Activated CD4-positive, alpha-beta T cell treated with anti-CD3 and anti-CD28 coated beads for 1 hour (primary cell): Measurements from ENCODE around the gene CLIC6.
A peak's percentile ranks its signal among the peaks of the same experiment; 100 is the strongest.

Experiments used
- DNase-seq: peaks from one replicate; pipeline ENCODE4 v3.0.0-alpha.2; 2020

CLIC6 gene

DNA sequence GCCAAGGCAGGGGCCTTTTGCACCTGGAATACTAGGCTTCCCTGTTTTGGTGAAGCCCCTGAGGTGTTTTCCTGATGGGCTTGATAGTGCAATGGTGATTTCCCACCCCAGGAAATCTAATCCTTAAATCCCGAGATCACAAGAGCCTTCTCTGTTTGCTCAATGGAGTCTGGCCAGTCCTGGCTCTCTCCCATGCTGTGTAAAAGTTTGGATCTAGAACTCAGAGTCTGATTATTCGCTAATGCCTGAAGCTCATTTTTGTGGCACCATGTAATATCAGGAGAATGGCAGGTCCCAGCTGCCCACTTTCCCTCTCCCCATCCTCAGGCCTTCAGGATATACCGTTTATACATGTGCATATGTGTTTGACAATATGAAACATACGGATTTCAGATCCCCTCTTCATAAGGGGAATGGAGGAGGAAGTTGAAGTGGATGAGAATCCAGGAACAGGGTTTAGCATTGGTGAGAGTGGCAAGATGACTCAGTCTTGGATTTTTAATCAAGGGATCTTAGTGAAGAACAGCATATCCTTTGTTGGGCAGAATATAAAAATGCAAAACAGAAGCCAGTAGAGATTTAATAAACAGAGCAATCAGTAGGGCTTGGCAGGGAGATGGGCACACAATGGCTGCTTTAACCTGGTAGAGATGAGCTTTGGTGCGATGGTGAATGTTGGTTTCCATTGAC, 62.1 kb downstream of the CLIC6 start:
- DNase-seq: no peak

DNA sequence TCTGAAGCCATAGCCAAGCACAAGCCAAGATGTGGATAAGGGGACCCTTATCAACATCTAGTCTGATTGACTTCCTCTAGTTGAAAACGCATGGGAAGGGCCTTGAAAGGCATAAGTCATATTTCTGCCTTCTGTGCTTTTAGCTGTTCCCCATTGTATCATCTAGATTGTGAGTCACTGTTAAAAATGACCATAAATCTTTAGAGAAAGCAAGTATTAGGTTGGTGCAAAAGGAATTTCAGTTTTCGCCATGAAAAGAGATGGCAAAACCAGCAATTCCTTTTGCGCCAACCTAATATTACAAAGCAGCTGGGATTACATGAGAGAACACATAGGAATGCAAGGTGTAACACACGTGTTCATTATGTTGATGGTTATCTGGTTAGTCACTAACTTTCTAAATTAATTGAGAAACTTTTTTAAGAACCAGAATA, 63.6 kb downstream of the CLIC6 start:
- no peak for DNase-seq

DNA sequence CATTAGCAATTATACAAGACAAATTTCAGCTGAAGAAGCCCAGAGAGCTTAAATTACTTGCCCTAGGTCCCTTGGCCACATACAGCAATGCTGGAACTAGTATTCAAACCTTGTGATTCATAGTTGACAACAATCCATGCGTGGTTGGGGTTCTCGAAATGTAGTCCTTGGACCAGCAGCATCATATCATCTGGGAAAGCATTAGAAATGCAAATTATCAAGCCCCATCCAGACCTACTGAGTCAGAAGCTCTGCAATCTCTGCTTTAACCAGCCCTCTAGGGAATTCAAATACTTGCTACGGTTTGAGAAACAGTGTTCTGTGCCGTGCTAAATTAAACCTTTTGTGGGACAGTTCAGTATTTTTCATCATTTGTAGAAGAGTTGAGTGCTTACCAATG, 65.1 kb downstream of the CLIC6 start:
- DNase-seq: no peak

DNA sequence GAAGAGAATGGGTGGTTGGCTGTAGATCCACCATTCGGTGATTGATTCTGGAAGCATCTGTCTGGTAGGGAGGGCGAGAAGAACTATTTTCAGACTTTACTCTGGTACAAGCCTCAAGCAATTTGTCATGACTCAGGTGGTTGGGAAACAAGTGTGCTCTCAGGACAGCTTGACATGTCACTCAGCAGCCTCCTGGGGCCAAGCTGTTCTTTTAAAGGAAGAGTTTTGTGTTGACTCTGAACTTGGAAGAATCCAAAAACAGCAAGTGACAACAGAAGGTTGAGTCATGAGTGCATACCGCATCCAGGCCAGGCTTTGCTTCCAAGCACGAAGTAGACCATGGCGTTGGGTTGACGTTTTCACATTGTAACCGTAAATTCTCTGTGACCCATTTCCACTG, 65.9 kb downstream of the CLIC6 start:
- no peak for DNase-seq

DNA sequence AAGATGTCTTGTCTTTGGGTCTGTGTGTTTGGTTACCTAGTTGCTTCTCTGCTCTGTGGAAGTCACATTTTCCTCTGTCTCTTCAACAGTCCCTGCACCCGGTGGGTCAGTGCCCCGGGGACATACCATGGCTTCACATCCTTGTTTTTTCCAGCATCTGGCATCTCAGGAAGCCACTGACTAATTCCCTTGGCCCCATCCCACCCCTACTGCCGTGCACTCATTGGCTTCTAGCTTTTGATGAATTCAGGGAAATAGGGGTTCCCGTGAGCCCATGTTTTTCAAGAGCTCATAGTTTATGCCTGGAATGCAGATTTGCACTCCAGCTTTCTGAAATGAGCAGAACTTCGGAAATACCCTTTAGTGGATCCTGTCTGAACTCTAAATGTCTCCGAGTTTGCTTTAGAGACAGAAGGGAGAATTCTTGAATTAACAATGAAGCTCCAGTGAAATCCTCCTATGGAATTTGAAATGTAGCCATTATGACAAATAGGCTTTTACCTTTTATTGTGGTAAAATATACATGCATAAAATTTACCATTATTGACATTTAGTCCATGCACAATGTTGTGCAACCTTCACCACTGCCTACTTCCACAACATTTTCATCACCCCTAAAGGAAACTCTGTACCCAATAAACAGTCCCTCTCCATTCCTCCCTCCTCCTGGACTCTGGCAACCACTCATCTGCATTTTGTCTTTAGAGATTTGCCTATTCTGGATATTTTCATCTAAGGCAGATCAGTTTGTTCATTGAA, 67.5 kb downstream of the CLIC6 start:
- DNase-seq: no peak

DNA sequence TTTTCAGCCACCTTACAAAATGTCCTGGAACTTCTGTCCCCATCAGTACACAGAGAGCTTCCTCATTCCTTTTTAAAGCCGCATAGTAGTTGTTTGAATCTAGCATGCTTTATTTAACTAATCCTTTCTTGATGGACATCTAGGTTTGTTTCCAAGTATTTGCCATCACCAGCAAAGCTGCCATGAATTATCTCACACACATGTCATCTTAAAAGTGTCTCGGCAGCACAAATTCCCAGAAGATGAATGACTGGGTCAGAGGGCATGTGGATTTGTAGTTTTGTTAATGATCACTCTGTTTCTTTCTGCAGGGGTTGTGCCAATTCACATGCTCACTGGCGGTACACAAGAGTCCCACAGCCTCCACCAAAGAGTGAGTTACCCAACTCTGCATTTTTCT, 68.3 kb downstream of the CLIC6 start:
- DNase-seq: no peak

DNA sequence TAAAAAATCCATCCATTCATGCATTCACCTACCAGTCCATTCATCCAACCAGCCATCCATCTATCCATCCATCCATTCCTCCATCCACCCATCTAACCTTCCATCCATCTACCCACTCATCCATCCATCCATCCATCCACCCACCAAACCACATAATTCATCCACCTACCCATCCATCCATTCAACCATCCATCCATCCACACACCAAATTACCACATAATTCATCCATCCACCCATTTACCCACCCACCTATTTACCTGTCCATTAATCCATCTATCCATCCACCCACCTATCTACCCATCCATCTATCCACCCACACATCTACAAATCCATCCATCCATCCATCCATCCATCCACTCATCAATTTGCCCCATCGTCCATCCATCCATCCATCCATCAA, 71.4 kb downstream of the CLIC6 start:
- DNase-seq: no peak

DNA sequence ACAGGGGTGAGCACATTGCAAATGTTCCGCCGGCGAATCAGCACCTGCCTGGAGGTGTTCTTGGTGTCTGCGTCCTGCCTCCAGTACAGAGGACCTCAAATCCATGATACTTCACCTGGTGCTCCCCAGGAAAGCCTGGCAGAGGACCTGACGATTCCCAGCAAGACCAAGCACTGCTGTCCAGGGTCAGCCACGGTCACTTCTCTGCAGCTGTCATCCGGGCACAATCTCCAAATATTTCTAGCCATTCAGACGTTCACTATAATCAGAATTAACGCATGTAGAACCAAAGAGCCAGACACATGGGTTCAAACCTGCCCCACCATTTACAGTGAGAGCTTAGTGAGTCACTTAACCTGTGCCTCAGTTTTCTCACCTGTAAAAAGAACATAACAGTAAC, 74.5 kb downstream of the CLIC6 start:
- no peak for DNase-seq

DNA sequence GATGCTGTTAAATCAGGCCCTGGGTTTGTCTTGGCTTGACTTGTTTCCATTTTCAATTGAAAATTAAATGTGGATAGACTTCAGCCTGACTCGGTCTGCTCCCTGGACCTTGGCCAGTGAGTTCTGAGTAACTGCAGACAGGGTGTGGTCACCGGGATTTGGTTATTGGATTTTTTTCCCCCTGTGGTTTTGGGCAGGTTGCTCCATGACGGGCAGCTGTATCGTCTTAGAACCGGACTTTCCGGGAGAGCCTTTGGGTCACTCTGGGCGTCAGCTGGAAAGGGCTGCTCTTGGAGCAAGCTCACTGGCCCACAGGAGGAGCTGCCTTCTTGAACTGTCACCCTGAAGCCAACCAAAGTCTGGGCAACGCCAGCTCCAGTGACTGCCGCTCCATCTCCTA, 75.0 kb downstream of the CLIC6 start:
- no peak for DNase-seq

DNA sequence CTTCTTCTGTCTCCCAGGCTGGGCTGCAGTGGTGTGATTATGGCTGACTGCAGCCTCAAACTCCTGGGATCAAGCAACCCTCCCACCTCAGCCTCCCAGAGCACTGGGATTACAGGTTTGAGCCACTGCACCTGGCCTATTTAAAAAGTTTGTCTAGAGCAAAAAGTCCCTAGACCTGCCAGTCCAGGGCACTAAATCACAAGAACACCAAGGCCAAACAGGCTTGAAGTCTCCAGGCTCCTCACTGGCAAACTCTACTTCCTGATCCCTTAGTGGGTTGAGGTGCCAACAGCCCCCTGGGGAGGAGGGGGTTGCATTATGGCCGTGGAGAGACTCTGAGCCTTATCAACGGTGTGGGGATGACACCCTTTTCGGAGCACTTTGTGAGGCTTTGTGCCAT, 76.0 kb downstream of the CLIC6 start:
- DNase-seq: no peak

DNA sequence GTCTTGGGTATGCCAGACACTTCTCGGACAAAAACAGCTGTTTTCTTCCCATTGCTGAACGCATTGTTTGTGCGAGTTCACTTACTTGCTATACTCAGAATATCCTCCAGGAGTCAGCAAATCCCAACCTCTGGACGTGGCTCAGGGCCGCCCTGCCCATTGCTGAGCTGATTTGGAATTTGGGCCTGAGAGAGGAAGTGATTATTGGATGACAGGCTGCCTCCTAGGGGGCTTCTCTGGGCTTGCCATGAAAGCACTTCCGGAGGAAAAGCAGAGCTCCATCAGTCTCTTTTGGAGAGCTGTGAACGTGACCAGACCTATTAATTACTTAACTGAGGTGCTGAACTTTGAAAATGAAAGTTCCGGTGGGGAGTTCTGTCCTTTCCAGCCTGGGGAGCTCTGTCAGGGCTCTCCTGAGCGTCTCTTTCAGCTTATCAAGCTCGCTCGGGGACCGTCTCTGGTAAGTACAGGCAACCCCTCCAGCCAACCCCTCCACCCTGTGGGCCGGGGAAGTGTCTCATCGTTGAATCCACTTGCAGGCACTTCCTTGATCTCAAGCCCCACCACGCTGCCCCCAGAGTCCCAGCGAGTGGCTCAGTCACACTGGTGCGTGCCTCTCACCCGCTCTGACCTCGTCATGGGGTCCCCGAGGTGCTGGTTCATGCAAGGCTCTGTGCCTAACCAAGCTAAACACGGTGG, 76.9 kb downstream of the CLIC6 start:
- DNase-seq: peak; percentile 25

DNA sequence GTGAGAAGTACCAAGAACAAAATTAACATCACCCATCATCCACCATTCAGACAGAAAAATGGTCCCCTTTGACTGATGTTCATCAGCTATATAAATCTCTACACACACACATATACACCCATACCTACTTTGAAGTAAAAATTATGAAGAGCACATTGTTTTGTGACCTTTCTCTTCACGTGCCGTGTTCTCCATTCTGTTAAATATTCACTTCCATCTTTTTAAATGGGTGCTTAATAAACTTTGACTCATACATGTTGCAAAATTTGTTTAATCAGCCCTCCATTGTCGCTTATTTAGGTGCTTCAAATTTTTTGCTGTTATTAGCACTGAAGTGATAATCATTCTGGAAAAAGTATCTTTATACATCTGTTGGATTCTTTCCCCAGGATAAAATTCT, 80.1 kb downstream of the CLIC6 start:
- DNase-seq: no peak

DNA sequence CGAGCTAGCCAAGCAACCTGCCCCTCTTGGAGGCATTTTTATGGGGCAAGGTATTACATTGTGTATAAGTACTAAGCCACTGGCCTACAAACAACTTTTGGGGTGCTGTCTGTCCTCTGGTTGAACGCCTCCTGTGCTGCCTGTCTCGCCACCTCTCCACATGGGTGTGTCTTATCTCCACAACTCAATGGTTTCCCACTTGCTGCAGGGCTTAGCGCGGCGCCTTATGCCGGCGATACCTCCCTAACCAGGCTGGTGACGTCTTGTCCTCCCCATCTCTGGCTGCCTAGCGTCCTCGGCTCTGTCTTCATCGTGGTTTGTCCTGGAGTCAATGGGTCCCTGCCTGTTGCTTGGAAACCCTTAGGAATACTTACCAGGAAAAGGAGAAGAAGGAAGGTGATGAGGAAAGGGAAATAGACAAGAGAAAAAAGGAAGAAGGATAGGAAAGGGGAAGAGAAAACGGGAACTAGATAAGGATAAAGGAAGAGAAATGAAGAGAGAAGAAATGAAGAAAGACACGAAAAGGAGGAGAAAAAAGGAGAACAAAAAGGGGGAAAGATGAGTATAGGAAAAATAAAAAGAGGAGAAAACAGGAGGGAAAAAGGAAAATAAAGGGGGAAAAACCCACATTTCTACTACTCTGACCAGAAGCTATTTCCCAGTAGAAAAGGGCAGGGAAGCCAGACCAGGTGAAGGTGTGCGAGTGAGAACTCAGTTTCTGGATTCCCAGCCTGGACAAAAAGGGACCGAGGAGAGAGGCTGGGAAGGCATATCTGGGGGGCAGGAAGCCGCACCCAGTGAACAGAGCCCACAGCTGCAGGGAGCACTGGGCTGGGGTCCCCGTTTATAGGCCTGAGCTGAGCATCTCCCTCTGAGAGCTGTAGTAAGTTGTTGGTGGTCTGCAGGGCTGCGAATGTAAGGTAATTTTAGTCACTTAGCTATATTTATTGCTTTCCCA, 86.2 kb downstream of the CLIC6 start:
- DNase-seq: no peak

DNA sequence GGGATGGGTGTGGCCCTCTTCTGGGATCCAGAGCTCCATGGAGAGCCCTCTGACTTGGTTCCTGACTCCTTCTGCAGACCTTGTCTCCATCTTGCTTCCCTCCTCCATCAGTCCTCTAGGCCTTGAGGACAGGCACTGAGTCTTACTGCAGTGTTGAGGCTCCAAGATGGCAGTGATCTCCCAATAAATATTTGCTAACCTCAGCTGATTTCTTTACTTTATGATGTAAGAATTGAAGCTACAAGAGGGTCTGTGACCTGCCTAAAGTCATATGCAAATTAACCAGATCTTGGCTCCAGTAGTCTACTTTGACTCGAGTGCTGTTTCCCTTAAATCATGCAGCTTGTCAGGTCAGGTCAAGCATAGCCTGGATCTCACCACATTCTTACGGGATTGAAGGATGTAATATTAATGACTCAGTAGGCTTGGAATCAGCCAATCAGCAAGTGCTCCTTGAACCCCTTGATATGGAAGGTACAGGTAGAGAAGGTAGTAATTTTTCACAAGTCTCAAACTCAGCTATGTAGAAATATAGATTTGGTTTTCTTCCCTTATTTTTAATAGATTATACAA, 93.0 kb downstream of the CLIC6 start:
- DNase-seq: no peak

DNA sequence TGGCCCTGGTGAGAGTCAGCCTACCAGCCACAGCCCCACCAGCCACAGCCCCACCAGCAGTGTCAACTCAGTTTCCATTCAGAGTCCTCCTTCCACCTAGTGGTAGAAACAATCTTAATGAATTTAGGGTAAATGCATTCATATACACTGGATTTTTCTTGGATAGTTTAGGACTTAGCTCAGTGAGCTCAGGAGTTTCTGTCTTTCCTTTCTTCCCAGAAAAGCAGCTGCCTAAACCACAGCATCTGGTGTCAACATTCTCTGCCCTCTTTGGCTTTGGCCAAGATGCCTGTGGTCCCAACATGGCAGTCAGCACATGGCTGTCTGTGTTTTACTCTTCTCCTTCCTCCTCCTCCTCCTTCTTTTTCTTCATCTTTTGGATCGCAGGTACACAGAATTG, 94.0 kb downstream of the CLIC6 start:
- no peak for DNase-seq

DNA sequence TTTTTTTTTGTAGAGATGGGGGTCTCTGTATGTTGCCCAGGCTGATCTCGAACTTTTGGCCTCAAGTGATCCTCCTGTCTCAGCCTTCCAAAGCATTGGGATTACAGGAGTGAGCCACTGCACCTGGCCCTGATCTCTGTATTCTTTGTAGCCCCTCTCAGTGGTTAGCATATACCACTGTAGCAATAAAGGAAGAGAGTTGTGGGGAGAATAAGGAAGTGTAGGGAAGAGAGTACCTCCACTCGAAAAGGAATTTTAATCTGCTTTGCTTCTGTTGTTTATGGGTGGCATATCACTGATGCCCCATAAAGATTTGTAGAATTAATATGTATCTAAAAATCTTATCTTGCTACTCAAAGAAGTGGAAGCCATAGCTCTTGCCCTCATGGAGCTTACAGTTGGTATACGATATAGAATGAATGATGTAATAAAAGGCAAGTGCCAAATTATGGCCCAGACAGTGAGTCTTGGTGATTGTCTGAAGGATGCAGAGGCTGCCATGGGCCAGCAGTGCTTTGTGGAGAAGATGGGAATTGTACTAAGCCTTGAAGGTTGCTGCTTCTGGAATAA, 96.0 kb downstream of the CLIC6 start:
- no peak for DNase-seq

DNA sequence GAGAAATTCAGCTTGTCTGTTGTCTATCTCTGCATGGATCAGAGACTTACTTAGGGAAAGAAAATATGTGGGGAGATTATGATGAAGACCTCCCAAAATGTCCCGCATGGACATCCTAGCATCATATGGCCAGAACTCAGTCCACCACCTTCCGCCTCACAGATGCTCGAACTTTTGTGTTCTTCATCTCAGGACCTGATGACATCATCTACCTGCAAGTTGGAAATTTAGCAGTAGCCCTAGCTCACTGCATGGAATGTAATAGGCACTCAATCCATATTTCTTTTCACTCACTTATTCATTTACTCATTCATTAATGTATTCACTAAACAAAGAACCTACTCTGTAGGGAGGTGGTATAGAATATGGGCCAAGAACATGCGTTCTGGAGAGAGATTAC, 96.8 kb downstream of the CLIC6 start:
- no peak for DNase-seq

DNA sequence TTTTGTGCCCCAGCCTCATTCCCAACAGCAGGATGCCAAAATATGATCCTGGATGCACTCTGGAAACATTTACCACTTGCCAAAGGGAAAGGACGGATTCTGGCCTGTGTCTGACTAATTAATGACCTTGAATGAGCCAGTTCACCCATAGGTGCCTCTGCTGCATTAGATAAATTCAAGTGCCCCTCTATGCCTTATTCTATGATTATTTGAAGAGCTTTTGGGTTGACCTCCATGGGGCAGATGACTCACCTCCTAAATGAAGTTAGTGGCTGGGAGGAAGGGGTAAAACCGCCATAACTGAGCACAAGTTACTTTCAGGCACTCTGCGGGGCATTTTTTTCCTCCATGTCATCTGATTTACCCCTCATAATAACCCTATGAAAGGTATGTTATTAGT, 98.1 kb downstream of the CLIC6 start:
- DNase-seq: no peak
